ENCODE measurements around the gene SETD3.

GRCh38 chr14:99451234-99451633 lies 29.4 kb downstream of the SETD3 start:
- TF ChIP-seq EZH2 (IDR thresholded peaks at IDR 0.05; ENCODE audit: insufficient read depth, poor library complexity, severe bottlenecking) (no peak), EZH2phosphoT487 (IDR thresholded peaks at IDR 0.05; ENCODE audit: insufficient read depth, low read depth) (no peak)

All from GM23248 (cell line).